HG03103 (cell line): Measurements from ENCODE around the gene LY86.

Experiments
- ATAC-seq: cut with Tn5 transposase; IDR thresholded peaks from one replicate; pipeline ENCODE4 v1.9.1; 2021; ENCODE audit warnings: low read depth; ENCODE audit not compliant: unreplicated experiment

Gene LY86

DNA sequence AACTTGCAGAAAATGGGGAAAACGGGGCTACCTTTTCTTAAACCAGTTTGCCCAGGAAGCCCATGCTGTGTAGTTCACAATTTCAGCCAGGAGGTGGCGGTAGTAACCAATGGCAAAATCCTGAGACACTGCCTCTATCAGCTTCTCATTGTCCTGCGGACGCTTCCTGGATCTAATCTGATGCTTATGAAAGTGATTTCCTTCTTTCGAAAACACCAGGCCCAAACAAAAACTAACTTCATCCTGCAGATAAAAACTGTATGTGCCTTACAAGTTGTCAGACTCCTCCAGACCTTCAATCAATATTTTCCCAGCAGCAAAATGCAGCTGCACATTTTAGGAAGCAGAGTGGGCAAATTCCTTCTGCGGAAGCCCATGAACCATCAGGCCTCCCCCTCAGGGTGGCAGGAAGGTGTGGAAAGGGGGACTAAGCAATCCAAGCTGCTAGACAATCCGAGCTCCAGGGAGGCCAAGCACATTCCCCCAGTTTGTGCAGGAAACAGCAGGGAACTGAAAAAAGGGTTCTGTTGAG, 88.5 kb downstream of the LY86 start:
- no peak for ATAC-seq

DNA sequence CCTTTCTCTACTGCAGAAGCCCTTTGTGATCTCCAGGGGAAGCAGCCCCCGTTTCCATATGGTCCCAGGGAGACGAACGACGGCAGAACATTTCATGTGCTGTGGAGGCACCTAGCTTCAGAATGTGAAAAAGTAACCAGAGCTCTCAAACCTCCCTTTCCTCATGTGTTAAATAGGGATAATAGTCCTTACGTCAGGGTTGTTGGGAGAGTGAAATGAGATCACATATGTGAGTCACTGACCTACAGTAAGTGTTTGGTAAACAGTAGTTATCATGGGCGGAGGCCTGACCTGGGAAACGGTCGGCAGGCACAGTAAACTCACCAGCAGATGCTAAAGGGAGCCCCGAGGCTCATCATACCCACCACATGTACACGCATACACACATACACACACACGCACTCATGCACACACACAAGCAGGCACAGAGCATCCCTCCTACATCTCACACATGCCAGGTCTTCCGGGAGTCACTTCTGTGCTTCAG, 89.7 kb downstream of the LY86 start:
- no peak for ATAC-seq

DNA sequence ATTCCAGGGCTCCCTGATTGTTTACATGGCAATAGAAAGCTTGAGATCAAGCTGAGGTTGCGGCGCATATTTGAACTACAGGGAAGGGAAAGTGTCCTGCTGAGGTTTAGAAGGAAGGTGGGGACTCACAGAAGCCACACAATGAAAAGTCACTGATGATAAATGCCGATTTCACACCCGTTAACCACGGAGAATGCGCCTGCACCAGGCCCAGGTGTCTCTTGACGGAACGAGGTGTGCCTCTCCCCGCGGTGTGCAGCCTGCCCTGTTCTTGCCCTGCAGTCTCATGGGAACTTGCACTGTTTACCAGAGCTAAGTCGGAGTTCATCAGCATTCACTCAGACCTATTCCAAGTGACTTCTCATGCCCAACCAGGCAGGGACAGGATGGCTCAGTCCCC, 90.3 kb downstream of the LY86 start:
- ATAC-seq, result no peak

DNA sequence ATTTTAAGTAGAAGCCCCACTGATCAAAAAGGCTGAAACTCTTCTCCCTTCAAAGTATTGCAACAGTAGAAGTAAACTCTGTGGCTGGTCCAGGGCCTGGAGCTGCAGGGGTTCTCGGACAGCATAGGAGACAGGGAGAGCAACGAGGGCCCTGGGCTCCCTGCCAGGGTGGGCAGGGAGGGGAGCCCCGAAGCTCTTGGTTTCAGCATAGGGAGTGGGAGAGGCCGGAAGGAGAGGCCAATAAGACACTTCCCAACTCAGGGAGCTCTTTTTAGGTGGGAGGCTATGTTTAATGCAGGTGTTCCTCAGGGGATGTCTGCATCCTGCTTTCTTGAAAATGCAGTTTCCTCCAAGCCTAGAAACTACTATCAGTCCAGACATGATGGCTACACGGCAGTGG, 91.1 kb downstream of the LY86 start:
- ATAC-seq, result no peak

DNA sequence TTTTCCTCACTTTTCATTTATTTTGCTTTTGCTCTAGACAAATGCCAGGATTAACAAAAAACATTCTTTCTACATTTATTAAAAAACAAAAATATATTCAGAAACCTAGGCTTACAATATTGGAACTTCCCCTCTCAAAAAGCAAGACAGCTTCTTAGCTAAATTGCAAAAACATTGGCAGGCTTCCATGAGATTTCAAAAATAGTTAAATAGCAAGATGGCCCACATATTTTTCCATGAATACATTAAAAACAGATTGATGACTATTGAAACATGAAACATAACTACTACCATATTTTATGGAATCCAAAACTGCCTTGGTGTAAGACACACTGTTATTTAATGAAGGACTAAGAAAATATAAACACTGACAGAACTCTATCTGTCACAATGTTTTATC, 92.0 kb downstream of the LY86 start:
- no peak for ATAC-seq

DNA sequence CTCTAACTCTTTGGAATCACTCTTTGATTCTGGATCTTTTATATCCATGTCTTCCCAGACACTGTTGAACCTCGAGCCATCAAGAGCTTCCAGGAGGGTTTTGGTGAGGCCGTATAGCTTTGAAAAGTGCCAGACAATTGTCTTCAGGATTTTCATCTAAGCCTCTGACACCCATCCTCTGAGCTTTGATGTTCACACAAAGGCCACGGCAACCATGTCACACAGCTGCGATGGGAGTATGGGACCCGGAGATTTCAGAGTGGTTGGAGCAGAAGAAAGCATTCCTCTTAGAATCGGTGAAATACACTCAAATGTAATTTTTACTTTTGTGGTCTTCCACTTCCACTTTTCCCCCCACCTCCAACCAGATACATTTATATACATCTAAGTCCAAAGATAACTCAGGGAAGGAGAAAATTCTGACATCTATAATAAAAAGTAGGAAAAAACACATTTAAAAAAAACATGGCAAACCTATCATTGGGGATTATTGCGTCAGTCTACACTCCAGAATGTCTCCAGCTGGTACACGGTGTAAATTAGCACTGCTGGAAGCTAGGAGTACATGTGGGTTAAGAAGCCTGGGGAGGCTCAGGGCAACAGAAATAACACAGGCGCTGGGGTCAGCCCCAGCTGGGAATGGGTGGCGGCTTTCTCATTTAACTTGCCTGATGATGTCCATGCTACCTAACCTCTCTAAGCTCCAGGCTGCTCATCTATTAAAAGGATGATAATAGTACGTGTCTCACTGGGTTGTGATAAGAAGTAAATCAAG, 92.7 kb downstream of the LY86 start:
- ATAC-seq, result no peak

DNA sequence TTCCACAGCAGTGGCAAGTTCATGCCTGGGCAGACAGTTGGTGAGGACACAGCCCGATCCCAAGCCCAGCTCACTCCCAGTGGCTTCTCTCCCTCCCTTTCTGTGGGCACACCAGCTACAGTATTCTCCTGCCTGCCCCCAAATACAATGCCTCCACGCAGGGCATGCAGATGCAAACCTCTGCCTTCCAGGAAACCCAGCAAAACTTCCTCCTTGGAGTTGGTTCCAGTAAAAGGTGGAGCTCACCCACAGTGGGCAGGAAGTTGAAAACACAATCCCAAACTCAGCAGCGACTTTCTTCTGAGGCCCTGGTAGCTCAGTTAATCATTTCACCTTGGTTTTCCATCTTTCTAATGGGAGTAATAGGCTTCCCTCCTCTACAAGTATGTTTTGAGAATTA, 93.7 kb downstream of the LY86 start:
- no peak for ATAC-seq

DNA sequence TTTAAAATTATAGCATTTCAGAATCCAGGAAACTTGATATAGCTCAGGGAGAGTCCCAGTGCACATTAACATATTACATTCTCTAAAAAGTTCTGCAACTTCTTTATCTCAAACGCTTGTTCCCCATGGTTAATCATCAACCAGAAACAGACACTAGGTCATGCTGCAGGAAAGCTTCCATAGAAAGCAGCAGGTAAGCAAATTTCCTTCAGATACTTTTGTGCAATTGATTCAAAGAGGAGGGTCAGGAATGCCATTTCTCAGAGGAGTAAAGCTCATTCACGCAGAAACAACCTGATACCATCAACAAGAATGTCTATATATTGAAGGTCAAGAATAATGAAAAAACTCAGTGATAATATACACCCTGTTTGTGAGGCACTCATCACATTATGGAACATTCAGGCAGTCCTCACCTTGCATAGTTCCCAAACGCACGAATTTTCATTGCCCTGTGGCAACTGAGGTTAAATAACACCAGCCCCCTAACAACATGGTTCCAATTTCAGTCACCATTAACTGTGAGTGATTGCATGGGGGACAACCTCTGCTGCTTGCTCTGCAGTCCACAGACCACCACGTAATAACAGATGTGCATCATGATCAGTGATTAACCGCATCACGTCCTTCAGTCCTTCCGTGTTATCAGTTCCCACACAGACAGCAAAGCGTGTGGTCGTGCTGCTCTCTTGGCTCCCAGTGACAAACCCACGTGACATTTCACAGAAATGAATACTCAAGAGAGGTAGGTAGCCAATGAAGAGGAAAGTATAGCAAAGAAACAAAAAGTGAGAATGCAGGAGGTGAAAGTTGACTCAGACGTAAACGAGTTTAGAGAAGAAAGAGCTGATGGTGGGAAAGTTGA, 95.7 kb downstream of the LY86 start:
- ATAC-seq, result peak; percentile 78

DNA sequence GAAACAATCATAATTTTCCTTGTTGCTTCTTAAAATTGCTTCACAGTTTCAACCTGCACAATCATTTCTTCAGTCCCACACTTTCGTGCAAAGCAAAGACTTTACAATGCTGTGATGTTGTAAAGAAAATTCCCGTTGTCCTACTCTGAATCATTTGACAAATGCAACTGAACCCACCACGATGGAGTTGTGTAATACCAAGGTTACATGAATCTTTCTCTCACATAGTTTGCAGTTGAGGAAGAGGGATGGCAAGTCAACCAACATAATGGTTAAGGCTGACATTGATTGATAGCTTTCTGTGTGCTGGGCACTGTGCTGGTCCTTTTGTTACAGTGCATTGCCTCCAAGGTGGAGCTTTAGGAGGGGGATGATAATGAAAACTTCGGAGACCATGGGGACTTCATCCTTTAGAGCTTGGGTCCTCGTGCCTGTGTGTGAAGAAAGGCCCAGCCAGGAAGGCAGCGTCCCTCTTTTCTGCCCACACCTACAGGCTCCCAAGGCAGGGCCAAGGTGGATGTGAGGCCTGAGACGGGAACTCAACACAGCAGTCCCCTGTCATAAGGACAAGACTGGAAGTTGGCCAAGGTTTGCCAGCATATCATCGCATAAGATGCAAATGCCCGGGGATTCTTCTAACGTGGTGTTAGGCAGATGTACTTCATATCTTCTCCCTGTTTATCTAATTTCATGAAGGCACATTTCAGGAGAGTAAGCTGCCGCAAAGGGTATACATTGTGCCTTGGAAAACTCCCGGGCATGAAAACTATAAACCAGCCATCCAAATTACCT, 96.9 kb downstream of the LY86 start:
- ATAC-seq, result no peak

DNA sequence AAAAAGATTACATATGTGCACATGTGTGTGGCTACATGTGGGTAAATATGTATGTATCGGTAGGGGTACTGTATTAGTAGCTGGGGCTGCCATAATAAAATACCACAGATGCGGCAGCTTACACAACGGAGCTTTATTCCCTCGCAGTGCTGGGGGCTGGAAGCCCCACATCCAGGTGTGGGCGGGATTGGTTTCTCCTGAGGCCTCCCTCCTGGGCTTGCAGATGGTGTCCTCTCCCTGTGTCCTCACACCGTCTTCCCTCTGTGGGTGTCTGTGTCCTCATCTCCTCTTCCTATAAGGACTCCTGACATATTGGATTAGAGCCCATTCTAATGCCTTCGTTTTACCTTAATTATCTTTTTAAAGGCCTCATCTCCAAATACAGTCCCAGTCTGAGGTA, 97.7 kb downstream of the LY86 start:
- ATAC-seq, result no peak

DNA sequence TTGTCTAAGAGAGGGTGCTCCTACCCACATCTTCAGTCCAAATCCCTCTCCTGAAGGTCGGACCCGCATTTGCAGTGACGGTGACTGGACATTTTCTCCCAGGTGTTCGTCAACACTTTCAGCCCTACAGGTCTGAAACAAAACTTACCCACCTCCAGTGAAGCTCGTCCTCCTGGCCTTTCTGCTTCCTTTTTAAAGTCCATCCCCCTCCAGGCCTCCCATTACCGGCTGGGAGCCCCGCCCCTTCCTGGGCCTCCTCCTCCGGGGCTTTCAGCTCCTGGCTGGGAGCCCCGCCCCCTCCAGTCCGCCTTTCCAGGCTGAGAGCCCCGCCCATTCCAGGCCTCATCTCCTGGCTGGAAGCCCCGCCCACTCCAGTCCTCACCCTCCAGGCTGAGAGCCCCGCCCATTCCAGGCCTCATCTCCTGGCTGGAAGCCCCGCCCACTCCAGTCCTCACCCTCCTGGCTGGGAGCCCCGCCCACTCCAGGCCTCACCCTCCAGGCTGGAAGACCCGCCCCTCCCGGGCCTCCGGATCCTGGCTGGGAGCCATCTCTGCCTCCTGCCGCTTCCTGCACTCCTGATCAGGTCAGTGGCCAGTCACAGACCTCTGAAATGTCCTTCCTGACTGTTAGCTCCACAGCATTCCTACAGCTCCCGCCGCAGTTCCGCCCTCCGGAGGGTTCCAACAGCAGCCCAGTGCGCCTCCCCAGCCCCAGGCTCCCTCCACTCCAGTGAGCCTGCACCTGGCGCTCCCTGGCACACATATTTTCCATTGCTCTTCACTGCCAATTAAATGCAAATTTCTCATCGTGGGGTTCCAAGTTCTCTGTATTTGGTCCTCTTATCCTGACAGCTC, 98.5 kb downstream of the LY86 start:
- no peak for ATAC-seq

DNA sequence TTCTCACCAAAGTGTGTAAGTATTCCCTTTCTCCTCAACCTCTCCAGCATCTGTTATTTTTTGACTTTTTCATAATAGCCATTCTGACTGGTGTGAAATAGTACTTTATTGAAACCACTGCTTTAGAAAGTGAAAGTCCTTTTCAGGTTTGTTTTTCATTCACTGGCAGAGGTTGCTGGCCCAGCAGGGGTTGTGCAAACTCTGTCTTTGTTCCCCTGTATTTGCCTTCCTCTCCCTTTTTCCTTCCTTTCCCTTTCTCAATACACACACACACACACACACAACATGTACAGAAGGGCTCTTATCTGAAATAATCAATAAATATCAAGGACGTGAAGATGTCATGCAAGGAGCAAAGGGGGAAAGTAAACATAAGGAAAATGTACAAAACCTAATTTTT, 99.8 kb downstream of the LY86 start:
- no peak for ATAC-seq

DNA sequence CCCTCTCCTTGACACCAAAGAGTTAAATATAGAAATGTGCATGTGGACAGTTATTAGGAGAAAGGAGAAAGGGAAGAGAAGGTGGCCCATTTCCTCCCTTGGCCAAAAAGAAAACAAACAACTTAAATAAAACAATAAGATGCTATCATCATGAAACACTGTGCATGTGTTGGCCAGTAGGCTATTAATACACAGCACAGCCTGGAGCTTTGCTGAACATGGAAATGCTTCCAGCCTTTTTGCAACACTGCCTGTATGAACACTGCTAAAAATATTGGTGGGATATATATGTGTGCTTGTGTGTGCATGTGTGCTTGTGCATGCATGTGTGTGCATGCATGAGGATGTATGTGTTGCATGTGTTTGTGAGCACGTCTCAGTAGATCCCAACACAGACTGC, 100.4 kb downstream of the LY86 start:
- no peak for ATAC-seq

DNA sequence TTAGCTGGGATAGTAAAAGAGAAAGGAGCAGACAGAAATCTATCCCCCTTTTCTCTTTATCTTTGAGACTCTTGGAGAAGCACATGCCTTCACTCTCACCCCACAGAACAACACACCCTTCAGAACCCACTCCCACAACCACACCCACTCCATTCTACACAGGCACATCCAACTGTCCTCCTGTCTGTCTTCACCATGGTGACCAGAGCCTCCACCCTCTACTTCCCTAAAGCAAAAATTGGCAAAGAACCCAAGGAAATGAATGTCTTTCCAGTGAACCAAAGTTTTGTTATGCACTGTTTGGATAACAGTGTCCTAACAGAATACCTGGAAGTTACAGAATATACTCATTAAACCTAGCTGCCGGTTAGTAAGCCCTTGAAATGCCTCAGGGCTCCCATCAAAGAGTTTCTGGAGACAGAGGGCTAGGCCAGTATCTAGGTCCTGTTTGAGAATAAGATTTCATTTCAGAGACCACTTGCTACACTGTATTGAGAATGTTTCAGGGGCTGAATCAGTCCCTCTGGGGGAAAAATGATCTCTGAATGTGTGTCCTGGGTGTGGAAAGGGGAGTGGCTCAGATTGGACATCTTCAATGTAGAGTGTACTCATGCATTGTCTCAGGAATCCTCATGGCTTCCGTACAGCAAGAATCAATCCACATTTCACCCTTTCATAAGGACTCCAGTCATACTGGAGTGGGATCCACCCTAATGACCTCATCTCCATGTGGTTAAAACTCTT, 101.1 kb downstream of the LY86 start:
- no peak for ATAC-seq

DNA sequence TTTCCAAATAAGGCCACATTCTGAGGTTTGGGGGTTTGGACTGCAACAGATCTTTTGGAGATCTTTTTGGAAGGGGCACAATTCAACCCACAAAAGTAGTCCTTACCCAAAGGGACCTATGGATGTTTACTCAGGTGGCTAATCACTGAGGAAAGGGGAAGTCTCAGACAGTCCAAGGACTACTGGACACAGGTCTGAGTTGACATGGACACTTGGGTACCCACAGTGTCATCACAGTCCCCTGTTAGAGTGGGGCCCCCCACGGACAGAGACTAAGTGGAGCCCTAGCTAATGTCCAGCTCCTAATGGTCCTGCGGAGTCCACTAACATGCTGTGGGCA, 101.6 kb downstream of the LY86 start:
- ATAC-seq, result no peak

DNA sequence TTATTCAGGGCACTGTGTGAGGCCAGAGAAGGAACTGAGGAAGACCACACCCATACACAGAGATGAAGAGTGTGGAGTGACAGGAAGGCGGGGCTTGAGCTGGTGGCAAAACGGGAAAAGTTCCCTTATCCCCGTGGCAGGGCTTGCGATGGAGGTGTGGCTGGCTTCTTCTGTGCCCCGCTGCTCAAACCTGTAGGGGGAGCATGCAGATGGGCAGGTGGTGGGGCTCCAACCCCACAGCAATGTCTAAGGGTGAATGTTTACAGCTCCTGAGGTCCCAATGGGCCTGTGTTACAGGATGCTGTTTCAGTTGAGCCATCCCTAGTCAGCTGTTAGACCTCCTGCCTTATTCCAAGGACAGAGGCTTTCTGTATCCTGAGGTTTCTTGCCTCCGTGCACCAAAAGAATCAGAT, 105.9 kb downstream of the LY86 start:
- ATAC-seq, result no peak

DNA sequence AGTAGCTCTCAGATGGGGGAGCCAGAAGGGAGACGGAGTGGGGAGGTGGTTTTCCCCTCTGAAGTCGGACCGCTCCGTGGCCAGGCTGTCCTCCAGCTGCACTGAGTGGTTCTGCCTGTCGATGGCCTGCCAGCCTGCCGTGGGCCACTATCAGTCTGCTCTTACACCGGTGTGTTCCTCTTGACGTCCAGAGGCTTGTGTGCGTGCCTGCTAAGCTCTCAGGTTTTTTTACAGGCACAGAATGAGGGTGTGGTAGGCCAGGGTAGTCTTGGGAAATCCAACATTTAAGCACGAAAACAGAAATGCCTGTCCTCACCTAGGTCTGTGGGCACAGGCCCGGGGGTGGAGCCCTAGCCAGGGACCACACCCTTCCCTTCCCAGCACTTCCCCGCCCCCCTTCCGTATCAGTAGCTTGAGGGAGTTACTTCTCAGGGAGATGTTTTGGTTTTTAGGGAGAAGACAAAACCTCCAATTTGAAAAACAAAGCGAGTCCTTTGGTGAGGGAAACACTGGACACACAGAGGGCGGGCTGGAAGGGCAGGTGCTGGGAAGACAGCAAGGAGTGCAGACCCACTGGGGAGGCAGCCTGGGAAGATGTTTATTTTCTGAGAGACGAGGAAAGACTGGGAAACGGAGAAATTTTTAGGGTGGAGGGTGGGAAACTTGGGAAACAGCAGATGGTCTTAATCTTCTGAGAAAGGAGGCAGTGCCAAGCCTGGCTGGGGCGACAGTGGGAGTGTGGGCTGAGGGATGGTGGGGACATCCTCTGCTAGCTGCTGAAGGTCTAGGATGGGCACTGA, 106.5 kb downstream of the LY86 start:
- no peak for ATAC-seq

DNA sequence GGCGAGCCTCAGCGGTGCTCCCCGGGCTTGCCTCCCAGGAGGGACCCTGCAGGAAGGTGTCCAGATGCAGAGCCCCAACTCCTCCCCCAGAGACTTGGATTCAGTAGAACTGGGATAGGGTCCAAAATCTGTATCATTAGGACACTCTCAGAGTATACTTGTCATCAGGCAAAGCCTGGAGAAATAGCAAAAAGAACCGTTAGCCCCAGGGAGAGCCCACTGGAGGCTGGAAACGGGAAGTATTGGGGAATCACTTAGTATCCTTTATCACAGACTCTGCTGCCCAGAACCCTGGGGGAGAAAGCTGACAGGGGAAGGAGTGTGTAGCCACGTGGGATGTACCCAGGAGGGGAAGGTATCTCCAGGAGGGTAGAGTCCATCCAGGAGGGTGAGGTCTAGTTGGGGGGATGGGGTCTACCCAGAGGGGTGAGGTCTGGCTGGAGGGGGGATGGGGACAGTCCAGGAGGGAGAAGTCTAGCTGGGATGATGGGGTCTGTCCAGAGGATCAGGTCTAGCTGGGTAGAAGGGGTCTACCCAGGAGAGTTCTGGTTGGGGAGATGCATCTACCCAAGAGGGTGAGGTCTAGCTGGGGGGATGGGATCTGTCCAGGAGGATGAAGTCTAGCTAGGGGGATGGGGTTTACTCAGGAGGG, 107.2 kb downstream of the LY86 start:
- ATAC-seq, result no peak
